Spleen (tissue), 11 donors: ENCODE measurements around the gene ADNP. TPM values are rescaled to one million over a fixed set of nuclear protein-coding genes. Genes with fewer than 3 reads are reported as not detected.

ENCODE experiments used
- DNase-seq: peaks from one replicate; pipeline ENCODE4 v3.0.0-alpha.2; 2020
- H3K27ac ChIP-seq, 8 donors: fragments of 200-600 bp; sonication (generic) in 7 of 8; 1 replicate in 4 of 8; 2 replicates in 4 of 8; pipeline versions ENCODE4 v1.5.0 to v1.8.0; 2016 to 2021; ENCODE audit warnings: inconsistent platforms in 4 of 8, mild to moderate bottlenecking in 4 of 8, moderate library complexity in 1 of 8
- H3K27me3 ChIP-seq, 7 donors: fragments of 200-600 bp; sonication (generic) in 6 of 7; replicated peaks in 1 of 7; 1 replicate in 4 of 7; 2 replicates in 3 of 7; pipeline versions ENCODE4 v1.5.0 to v1.8.0; 2016 to 2021; ENCODE audit warnings: inconsistent platforms in 3 of 7, mild to moderate bottlenecking in 1 of 7
- H3K36me3 ChIP-seq, 6 donors: fragments of 200-600 bp; sonication (generic) in 5 of 6; 1 replicate in 4 of 6; 2 replicates in 2 of 6; pipeline versions ENCODE4 v1.5.0 to v1.8.0; 2016 to 2021; ENCODE audit warnings: inconsistent platforms in 2 of 6
- H3K4me1 ChIP-seq, 6 donors: fragments of 200-600 bp; sonication (generic) in 5 of 6; 1 replicate in 3 of 6; 2 replicates in 3 of 6; pipeline versions ENCODE4 v1.5.0 to v1.8.0; 2016 to 2021; ENCODE audit warnings: inconsistent platforms in 3 of 6
- H3K4me3 ChIP-seq, 8 donors: fragments of 200-600 bp; sonication (generic) in 7 of 8; 1 replicate in 4 of 8; 2 replicates in 4 of 8; pipeline versions ENCODE4 v1.5.0 to v1.8.0; 2016 to 2021; ENCODE audit warnings: inconsistent platforms in 4 of 8, mild to moderate bottlenecking in 4 of 8, moderate library complexity in 2 of 8
- H3K9me3 ChIP-seq, 8 donors: fragments of 200-600 bp; sonication (generic) in 7 of 8; 1 replicate in 4 of 8; 2 replicates in 4 of 8; pipeline versions ENCODE4 v1.5.0 to v1.8.0; 2016 to 2021; ENCODE audit warnings: inconsistent platforms in 4 of 8
- POLR2A ChIP-seq, 3 donors: fragments of 450-650 bp; IDR thresholded peaks; one replicate each; pipeline ENCODE4 v1.5.1; 2017; ENCODE audit warnings: antibody characterized with exemption in 3 of 3, mild to moderate bottlenecking in 1 of 3
- POLR2AphosphoS5 ChIP-seq, 3 donors: sonication (generic); formaldehyde crosslinking; IDR thresholded peaks; one replicate each; pipeline ENCODE4 v1.5.1; 2017; ENCODE audit warnings: antibody characterized with exemption in 3 of 3
- WGBS, 5 donors: extraction: QIAGEN DNeasy Blood & Tissue Kit in 3 of 5; methylation state at CpG; one replicate each; pipeline versions ENCODE4 v1.1.5 to v1.1.7; 2013 to 2018; 5-methylcytosine and 5-hydroxymethylcytosine counted together
- intact Hi-C: fragments of 100-400 bp; cut with DNase I; formaldehyde crosslinking; loops from one replicate; pipeline ENCODE4 v1.15.0; 2023; ENCODE audit warnings: low total_unique reads
- polyA plus RNA-seq, 3 donors: library from polyadenylated mRNA; stranded (reverse); fragments of 200-250 nt; gene quantifications; one replicate each; pipeline ENCODE4 v1.2.1, GENCODE V29; 2013
- total RNA-seq, 7 donors: library from RNA; depleted of rRNA in 3 of 7; stranded (reverse); fragments of >200 nt in 3 of 7; fragmentation: NEBNext Ultra II Directional in 4 of 7; extraction: Animal tissue kit (Norgen Biotek cat#: 25700) in 4 of 7; gene quantifications; one replicate each; pipeline versions ENCODE4 v1.1.0 to v1.2.1, GENCODE V29; 2016 to 2021
- TF ChIP-seq, protein P1 (sequence below), 11 experiments: fragments of 200-600 bp in 7 of 11; fragments of 450-650 bp in 4 of 11; sonication (generic) in 4 of 11; IDR thresholded peaks in 8 of 11; conservative IDR thresholded peaks in 3 of 11; 1 replicate in 7 of 11; 2 replicates in 4 of 11; pipeline versions ENCODE4 v1.4.0 to v1.8.0; 2016 to 2021; ENCODE audit warnings: antibody characterized with exemption in 11 of 11, inconsistent platforms in 4 of 11, mild to moderate bottlenecking in 1 of 11
- donor health status: healthy with polysubstance abuse.
- donor health status: DM: no; HTN: no; CAD: no; lungs with moderate emphysema.
- donor health status: DM: no; HTN: no; CAD: no.
- donor health status: Bipolar disorder and iron deficiency.
- donor health status: healthy.
- donor health status: DM: no; HTN: no; CAD: no.
- donor health status: DM: yes; HTN: yes; CAD: no.

The ADNP gene
- total and polyA plus RNA-seq, 10 donors = 30.6 to 78.8 (median 61.3) TPM

DNA sequence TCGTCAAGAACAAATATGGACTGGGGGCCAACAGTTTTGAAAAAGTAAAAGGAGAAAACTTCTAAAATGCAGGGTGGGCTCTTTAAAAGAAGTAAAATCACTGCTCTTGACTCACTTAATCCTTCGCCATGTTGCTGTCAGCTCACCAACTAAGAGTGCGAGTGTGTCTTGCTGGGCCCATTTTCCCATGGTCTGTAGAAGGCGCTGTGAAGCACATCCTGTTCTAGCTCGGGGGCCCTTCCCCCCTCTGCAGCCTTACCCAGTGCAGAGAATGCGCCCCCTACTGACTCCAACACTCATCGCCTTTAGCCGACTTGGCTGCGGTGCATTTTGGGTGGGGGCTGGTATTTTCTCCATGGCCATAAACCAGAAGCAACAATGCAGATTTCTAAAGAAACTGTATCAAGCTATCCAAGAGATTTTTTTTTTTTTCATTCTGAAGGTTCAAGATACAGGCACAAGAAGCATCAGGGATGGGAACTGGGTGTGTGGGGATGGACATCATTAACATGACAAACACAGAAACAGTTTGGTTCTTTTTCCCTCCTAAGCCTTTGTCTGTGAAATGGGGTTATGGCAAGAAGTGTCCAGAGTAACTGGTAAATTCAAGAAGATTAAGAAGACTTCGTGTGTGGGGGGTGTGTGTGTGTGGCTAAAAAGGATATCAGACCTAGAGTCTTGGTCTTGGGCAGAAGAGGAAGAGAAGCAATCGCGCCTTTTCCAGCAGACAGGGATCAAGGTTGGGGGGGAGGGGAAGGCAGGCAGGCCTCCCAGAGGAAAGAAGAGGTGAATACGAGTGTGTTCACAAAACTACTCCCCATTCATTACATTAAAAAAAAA is 1.7 kb downstream of the ADNP start:
- intact Hi-C loops = loop anchor here (5.0 kb wide), 1 partner anchor 137 kb away; no protein-coding TSS in a partner anchor
- H3K4me1 ChIP-seq = peaks cover 27 to 71% (median 62%) of the 10 kb centered on the region in 6 donors
- 9 to 11% (median 10%) methylated on average over 13 of the region's 13 CpGs for WGBS, 5 donors

DNA sequence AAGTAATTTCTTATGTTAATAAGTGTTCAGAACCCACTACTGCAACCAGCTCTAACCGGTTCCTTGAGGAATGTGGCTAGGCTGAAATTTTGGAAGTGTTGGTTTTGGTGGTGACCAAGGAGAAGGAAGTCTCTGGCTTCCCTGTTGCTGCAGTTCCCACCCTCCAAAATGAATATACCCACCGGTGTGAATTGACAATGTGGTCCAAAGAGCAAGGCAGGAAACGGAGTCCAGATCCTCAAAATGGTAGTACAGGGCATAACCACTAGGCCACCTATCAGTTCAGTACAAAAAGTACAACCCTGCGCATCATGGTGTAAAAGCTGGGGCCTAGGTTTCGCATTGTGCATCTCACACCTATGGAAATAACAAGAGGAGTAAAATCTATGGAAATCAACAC is 2.8 kb downstream of the ADNP start:
- intact Hi-C loops = loop anchor here (5.0 kb wide), 1 partner anchor 136 kb away; no protein-coding TSS in a partner anchor
- H3K9me3 ChIP-seq = no peaks in the 10 kb centered on the region
- peak overlapping the region in 2 of 8 donors; percentile 86 to 91 for H3K4me3 ChIP-seq
- WGBS, 5 donors = 57 to 63% (median 61%) methylated on average over 5 of the region's 5 CpGs
- TF ChIP-seq POLR2AphosphoS5 (IDR thresholded peaks at IDR 0.05) (no peak), POLR2A (IDR thresholded peaks at IDR 0.05) (no peak)
- TF ChIP-seq, protein P1, sequence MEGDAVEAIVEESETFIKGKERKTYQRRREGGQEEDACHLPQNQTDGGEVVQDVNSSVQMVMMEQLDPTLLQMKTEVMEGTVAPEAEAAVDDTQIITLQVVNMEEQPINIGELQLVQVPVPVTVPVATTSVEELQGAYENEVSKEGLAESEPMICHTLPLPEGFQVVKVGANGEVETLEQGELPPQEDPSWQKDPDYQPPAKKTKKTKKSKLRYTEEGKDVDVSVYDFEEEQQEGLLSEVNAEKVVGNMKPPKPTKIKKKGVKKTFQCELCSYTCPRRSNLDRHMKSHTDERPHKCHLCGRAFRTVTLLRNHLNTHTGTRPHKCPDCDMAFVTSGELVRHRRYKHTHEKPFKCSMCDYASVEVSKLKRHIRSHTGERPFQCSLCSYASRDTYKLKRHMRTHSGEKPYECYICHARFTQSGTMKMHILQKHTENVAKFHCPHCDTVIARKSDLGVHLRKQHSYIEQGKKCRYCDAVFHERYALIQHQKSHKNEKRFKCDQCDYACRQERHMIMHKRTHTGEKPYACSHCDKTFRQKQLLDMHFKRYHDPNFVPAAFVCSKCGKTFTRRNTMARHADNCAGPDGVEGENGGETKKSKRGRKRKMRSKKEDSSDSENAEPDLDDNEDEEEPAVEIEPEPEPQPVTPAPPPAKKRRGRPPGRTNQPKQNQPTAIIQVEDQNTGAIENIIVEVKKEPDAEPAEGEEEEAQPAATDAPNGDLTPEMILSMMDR (IDR thresholded peaks at IDR 0.05 in 8 of 11, conservative IDR thresholded peaks at IDR 0.05 in 3 of 11) = no peak
- H3K36me3 ChIP-seq = peaks cover 0 to 51% (median under 1%) of the 10 kb centered on the region in 6 donors
- DNase-seq = no peak
- no peaks in the 10 kb centered on the region for H3K27me3 ChIP-seq
- H3K27ac ChIP-seq = peak overlapping the region in 4 of 8 donors; percentile 99
- H3K4me1 ChIP-seq = peaks cover 37 to 81% (median 73%) of the 10 kb centered on the region in 6 donors

More for the DNA sequence above, 1.7 kb downstream of the ADNP start:
- Histone ChIP-seq H3K36me3 (peaks cover 0 to 51% (median 8%) of the 10 kb centered on the region in 6 donors), H3K4me3 (peak overlapping the region; percentile 70 to 95 (median 83)), H3K27me3 (no peaks in the 10 kb centered on the region), H3K27ac (peak overlapping the region; percentile 70 to 99 (median 99)), H3K9me3 (no peaks in the 10 kb centered on the region)
- TF ChIP-seq POLR2AphosphoS5 (IDR thresholded peaks at IDR 0.05) (peak in 2 of 3 donors; percentile 63 to 82), POLR2A (IDR thresholded peaks at IDR 0.05) (no peak)
- TF ChIP-seq, protein P1 (IDR thresholded peaks at IDR 0.05 in 8 of 11, conservative IDR thresholded peaks at IDR 0.05 in 3 of 11) = peak; percentile 83 to 94 (median 91)
- peak; percentile 95 for DNase-seq

DNA sequence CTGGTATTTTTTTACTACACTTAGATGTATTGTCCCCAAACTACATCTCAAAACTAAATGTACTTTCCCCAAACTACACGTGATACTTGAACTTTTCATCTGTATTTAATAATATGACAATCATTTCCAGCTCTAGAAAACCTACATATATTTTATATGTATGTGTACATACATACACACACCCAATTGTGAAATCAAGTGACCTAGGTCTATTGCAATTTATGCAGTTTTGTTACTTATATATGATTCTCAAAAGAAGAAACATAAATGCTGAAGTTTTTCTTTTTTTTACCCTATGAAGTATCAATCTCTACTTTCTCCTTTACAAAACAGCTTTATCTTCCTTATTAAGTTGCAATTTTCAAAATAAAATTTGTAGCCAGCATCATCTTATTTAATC is 4.7 kb downstream of the ADNP start:
- H3K27ac ChIP-seq = no peak overlapping the region
- no peak for DNase-seq
- WGBS, 5 donors = 25 to 55% (median 51%) methylated on average over 1 of the region's 1 CpG
- peaks cover 44 to 89% (median 85%) of the 10 kb centered on the region in 6 donors for H3K4me1 ChIP-seq
- no peaks in the 10 kb centered on the region for H3K27me3 ChIP-seq
- TF ChIP-seq POLR2AphosphoS5 (IDR thresholded peaks at IDR 0.05) (no peak), POLR2A (IDR thresholded peaks at IDR 0.05) (no peak)
- TF ChIP-seq, protein P1 (IDR thresholded peaks at IDR 0.05 in 8 of 11, conservative IDR thresholded peaks at IDR 0.05 in 3 of 11) = no peak
- peaks cover 0 to 64% (median 0%) of the 10 kb centered on the region in 6 donors for H3K36me3 ChIP-seq
- no peak overlapping the region for H3K4me3 ChIP-seq
- intact Hi-C loops = loop anchor here (5.0 kb wide), 1 partner anchor 134 kb away; no protein-coding TSS in a partner anchor
- H3K9me3 ChIP-seq = no peaks in the 10 kb centered on the region
